HG03565 (cell line): ENCODE measurements around the gene KRTAP5-6.
"Not testable (repeated sequence)": the region's sequence is repeated elsewhere in the genome, so short reads cannot be mapped to it uniquely, and the experiment has no call there.

Experiments
- ATAC-seq: cut with Tn5 transposase; IDR thresholded peaks from one replicate; pipeline ENCODE4 v1.9.1; 2021; ENCODE audit warnings: mild to moderate bottlenecking, moderate library complexity; ENCODE audit not compliant: unreplicated experiment

Gene KRTAP5-6

DNA sequence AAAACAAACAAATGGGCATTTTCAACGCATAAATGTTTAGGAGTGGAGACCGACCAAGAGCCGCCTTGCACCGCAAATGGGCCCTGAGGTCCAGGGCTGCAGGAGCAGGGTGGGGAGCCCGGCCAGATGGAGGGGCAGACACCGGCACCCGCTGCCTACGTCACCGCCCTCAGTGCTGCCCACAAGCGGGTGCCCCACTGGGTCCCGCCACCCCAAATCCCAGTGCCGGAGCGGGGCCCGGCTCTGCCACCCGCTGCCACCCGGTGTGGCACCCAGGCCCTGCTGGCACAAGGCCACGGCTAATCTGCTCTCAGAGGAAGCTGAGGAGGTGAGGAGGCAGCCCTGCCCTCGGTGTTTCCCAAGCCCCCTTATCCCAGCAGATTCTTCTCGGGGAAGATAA is 13.8 kb upstream of the KRTAP5-6 start:
- not testable (repeated sequence) for ATAC-seq

- not testable (repeated sequence) for ATAC-seq
Observed at GRCh38 chr11:1683904-1684572, 13.0 kb upstream of the KRTAP5-6 start.

DNA sequence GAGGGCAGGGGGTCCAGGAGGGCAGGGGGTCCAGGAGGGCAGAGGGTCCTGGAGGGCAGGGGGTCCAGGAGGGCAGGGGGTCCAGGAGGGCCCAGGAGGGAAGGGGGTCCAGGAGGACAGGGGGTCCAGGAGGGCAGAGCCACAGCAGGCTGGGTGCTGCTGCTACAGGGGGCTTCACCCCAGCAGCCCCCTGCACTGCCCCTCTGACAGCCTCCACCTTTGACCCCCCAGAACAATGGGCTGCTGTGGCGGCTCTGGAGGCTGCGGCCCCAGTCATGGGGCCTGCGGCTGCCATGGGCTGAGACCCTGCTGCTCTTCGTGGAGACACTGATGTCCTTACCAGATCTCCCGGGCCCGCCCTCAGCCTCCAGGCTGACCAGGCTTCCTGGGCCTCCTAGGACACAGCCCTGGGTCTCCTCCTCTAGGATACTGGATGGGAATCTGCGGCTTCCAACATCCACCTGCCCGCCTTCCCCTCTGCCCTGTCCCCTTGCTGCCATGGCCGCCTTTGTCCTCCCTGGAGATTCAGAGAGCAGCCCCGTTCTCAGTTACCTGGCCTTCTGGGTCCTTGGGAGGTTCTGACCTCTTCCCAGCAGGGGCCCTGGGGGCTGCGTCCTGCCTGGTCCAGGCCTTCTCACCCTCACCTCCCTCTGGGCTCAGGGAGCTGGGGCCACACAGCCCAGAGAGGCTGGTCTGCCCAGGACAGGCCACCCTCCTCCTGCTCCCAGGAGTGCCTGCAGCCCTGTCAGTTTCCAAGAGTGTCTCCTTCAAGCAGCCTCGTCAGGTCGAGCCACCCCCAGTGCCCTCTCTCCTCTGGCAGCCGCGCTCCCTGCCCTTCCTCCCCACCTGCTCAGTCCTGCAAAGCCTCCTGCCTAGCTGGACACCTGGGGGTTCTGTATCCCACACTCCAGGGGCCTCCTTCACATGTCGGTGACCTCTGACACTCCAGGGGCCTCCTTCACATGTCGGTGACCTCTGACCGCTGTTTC is 11.8 kb upstream of the KRTAP5-6 start:
- not testable (repeated sequence) for ATAC-seq

GRCh38 chr11:1686220-1686619 is 10.8 kb upstream of the KRTAP5-6 start:
- not testable (repeated sequence) for ATAC-seq

DNA sequence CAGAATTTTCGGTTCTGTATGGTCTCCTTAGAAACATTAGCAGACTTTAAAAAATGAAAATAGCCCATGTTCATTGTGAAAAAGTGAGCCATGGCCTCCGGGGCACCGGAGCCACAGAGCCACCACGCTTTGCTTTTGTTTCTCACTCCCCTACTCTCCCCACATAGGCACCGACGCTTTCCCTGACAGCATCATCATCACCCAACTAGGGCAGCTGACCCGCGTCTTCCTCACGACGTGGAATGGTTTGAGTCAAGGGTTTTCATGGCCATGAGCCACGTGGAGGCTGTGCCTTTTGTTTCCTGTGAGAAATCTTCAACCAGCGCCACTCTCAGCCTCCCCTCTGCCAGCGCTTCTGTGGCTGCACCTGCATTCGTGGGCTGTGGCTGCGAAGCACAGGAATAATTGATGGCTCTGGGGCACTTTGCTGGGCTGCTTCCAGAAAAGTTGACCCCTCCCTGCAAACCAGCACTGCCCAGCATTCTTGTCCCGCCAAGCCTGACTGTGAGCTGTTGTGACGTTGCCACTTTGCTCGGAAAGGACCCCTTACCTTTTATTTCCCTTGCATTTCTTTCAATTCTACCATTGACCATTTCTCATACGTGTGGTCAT is 8.6 kb upstream of the KRTAP5-6 start:
- ATAC-seq, result not testable (repeated sequence)

DNA sequence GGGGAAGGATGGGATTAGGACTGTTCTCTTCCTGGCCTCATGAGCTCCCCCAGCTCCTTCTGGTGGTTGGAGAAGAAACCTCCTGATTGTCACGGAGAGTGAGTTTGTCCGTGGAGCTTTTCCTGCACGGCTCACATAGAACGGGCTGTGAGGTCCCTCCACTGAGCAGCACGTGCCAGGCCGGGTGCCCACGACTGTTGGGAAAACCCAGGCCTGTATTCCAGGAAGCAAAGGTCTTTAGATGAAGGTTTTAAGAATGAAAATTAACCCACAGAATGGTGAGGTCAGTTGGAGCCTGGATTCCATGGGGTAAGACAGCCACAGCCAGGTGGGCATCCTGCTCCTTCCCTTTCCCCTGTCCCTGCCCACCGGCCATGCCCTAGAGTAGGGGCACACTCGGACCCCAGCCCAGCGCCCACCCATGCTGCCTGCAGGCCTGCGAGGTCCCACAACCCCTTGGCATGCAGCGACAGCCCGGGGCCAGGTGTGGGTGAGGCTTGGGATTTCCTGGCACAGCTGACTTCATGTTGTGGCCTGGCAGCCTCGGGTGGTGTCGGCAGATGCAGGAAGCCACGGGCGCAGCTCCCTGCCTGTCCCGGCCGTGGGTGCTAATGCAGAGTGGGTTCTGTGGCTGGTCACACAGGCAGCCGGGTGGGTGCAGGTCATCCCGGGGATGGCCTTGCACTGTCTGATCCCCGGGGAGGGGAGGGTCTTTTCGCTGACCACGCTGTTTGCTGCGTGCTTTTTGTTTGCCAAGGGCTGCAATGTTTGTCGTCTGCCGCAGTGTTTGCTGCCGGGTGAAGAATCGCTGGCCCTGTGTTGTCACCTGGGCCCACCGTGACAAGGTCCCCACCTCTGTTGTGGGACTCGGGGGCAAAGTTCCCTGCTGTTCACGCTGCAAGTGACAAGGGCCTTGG is 7.5 kb upstream of the KRTAP5-6 start:
- ATAC-seq, result not testable (repeated sequence)

GRCh38 chr11:1690167-1691025 is 6.6 kb upstream of the KRTAP5-6 start:
- no peak for ATAC-seq

GRCh38 chr11:1691026-1691877 is 5.7 kb upstream of the KRTAP5-6 start:
- ATAC-seq, result no peak

- ATAC-seq, result no peak
Observed at GRCh38 chr11:1691878-1692707, 4.9 kb upstream of the KRTAP5-6 start.

- ATAC-seq, result no peak
Observed at GRCh38 chr11:1692708-1693326, 4.2 kb upstream of the KRTAP5-6 start.

DNA sequence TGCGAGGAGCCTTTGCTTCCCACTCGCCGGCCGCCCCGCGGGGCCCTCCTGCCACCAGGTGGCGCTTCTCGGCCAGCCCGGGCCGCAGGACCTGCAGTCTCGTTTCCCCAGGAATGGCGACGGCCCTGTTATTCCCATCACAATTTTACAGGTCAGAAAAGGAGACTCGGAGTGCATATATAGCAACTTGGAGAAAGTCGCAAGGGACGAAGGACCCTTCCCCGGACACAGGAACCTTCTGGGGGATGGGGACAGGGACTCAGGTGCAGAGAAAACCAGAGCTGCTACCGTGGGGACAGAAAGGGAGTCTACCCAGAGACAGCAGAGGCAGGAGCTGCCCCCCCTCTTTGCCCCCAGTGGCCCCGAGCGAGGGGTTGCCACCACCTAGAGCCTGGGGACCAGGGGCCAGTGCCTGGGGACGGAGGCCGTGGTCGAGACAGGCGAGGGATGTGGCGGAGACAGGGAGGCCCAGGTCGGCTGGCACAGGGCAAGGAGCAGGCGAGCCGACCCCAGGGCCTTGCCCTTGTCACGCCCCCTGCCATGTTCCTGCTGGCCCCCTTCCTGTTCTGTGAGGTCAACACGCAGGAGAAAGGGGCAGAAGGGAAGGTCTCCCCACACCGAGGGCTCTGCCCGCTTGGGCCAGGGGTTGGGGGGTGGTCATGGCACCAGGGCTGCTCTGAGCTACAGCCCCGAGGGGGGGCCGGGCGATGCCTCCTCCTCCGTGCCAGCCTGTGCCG is 3.5 kb upstream of the KRTAP5-6 start:
- no peak for ATAC-seq

DNA sequence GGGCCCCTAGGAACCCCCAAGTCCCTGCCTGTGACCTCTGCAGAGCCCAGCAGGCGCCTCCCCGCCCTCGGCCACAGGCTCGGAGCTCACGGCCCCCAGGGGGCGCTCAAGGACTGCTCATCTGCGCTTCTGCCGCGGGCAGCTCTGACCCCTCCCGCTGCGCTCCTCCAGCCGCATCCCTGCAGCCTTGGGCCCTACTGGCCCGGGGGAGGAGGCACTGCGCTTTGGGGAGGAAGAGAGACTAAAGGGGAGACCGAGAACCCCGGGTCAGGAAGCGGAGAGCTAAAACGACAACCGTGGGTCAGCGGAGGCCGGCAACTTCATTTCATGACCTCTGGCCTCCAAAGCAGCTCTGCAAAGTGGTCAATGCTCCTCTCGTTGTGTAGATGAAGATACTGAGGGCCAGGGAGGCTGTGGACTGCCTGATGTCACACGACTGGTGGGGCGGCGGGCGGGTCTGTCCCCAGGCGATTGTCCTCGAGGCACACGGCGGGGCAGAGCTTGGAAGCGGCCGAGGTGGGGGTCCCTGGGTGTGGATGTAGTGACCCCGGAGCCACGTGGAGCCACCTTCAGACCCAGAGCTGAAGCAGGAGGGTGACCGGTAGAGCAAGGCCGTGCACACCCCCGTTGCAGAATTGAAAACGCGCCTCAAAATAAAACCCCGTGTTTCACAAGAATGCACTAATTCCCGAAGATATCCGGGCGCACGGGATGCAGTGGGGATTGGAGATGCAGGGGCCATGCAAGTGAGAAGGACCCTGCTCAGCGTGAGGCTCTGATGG is 2.7 kb upstream of the KRTAP5-6 start:
- ATAC-seq, result no peak

- ATAC-seq, result no peak
Observed at GRCh38 chr11:1694846-1695547, 2.0 kb upstream of the KRTAP5-6 start.

- no peak for ATAC-seq
Observed at GRCh38 chr11:1695548-1696108, 1.4 kb upstream of the KRTAP5-6 start.

DNA sequence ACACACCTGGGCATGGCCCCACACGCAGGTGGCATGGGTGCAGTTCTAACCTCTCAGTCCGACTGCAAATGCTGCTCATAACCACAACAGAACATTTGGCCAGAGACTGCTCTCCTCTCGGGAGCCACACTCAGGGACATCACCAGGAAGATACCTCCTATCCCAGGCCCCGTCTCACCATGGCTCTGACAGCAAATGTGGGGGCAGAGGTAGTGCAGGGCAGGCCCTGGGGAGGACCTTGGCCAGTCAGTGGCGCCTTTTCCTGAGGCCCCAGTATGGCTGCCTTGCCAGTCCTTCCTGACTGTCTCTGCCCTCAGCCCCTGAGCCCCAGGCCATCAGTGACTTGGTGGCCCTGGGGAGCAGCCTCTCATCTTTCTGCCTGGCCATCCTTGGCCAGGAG is 2.8 kb downstream of the KRTAP5-6 start:
- ATAC-seq, result no peak
